Measurements from ENCODE around the gene FAM83E. TPM values are rescaled to one million over a fixed set of nuclear protein-coding genes. Genes with fewer than 3 reads are reported as not detected.
"Not testable (repeated sequence)": the region's sequence is repeated elsewhere in the genome, so short reads cannot be mapped to it uniquely, and the experiment has no call there.

FAM83E gene
- polyA plus RNA-seq, 3 donors: 0.49 to 0.99 (median 0.98) TPM

GRCh38 chr19:48587387-48587786, 27.5 kb downstream of the FAM83E start:
- no peak for DNase-seq (ENCODE audit: low read depth in 3 of 3, low spot score in 2 of 3)

- no peak for DNase-seq (ENCODE audit: low read depth in 3 of 3, low spot score in 2 of 3)
Measured at GRCh38 chr19:48582168-48582567, 32.7 kb downstream of the FAM83E start.

- DNase-seq (ENCODE audit: low read depth in 3 of 3, low spot score in 2 of 3): no peak
Measured at GRCh38 chr19:48578891-48579290, 36.0 kb downstream of the FAM83E start.

GRCh38 chr19:48577908-48578307, 37.0 kb downstream of the FAM83E start:
- DNase-seq (ENCODE audit: low read depth in 3 of 3, low spot score in 2 of 3): not testable (repeated sequence)

- no peak for DNase-seq (ENCODE audit: low read depth in 3 of 3, low spot score in 2 of 3)
Measured at GRCh38 chr19:48575931-48576622, 38.8 kb downstream of the FAM83E start.

GRCh38 chr19:48573163-48573505, 41.7 kb downstream of the FAM83E start:
- DNase-seq (ENCODE audit: low read depth in 3 of 3, low spot score in 2 of 3): no peak

- no peak for DNase-seq (ENCODE audit: low read depth in 3 of 3, low spot score in 2 of 3)
Measured at GRCh38 chr19:48571378-48572162, 43.3 kb downstream of the FAM83E start.

GRCh38 chr19:48569814-48570213, 45.1 kb downstream of the FAM83E start:
- no peak for DNase-seq (ENCODE audit: low read depth in 3 of 3, low spot score in 2 of 3)

GRCh38 chr19:48568345-48568886, 46.5 kb downstream of the FAM83E start:
- DNase-seq (ENCODE audit: low read depth in 3 of 3, low spot score in 2 of 3): no peak

- DNase-seq (ENCODE audit: low read depth in 3 of 3, low spot score in 2 of 3): no peak
Measured at GRCh38 chr19:48565090-48565489, 49.8 kb downstream of the FAM83E start.

Other genes with a start within 250 kb of the FAM83E start
- 100 to 1,000 TPM; 206 to 257 (median 218) TPM for gene KDELR1, start 223.5 kb downstream of the FAM83E start, polyA plus RNA-seq (ENCODE audit: insufficient read length in 3 of 3)
- under 1 TPM; 0.35 to 0.46 (median 0.38) TPM for gene GRIN2D, start 221.4 kb downstream of the FAM83E start, polyA plus RNA-seq (ENCODE audit: insufficient read length in 3 of 3)
- 10 to 100 TPM; 19.8 to 24.8 (median 24.0) TPM for gene GRWD1, start 169.1 kb downstream of the FAM83E start, polyA plus RNA-seq (ENCODE audit: insufficient read length in 3 of 3)
- under 1 TPM; 0.55 to 0.67 (median 0.61) TPM for gene KCNJ14, start 159.5 kb downstream of the FAM83E start, polyA plus RNA-seq (ENCODE audit: insufficient read length in 3 of 3)
- 10 to 100 TPM; 74.8 to 80.7 (median 80.1) TPM for gene CYTH2, start 145.7 kb downstream of the FAM83E start, polyA plus RNA-seq (ENCODE audit: insufficient read length in 3 of 3)
- 1 to 10 TPM; 1.2 to 2.3 (median 2.1) TPM for gene LMTK3, start 103.2 kb downstream of the FAM83E start, polyA plus RNA-seq (ENCODE audit: insufficient read length in 3 of 3)
- under 1 TPM; 0.23 to 0.29 (median 0.24) TPM for gene SULT2B1, start 62.9 kb downstream of the FAM83E start, polyA plus RNA-seq (ENCODE audit: insufficient read length in 3 of 3)
- gene SPACA4, start 8.3 kb downstream of the FAM83E start, polyA plus RNA-seq (ENCODE audit: insufficient read length in 3 of 3): not detected
- gene RPL18, start 4.1 kb upstream of the FAM83E start, polyA plus RNA-seq (ENCODE audit: insufficient read length in 3 of 3): 1,000 to 10,000 TPM; 1,053 to 1,199 (median 1,085) TPM
- 10 to 100 TPM; 15.9 to 24.6 (median 17.8) TPM for gene SPHK2, start 4.4 kb upstream of the FAM83E start, polyA plus RNA-seq (ENCODE audit: insufficient read length in 3 of 3)
- 10 to 100 TPM in 2 of 3 donors, 1 to 10 TPM in 1; 9.3 to 11.0 (median 10.5) TPM for gene DBP, start 22.3 kb upstream of the FAM83E start, polyA plus RNA-seq (ENCODE audit: insufficient read length in 3 of 3)
- 10 to 100 TPM; 21.9 to 23.6 (median 22.9) TPM for gene CA11, start 31.1 kb upstream of the FAM83E start, polyA plus RNA-seq (ENCODE audit: insufficient read length in 3 of 3)
- under 1 TPM; 0.47 to 0.96 (median 0.94) TPM for gene NTN5, start 57.9 kb upstream of the FAM83E start, polyA plus RNA-seq (ENCODE audit: insufficient read length in 3 of 3)
- gene FUT2, start 80.9 kb upstream of the FAM83E start, polyA plus RNA-seq (ENCODE audit: insufficient read length in 3 of 3): 1 to 10 TPM in 2 of 3 donors, under 1 TPM in 1; 0.96 to 2.6 (median 1.9) TPM
- gene MAMSTR, start 104.6 kb upstream of the FAM83E start, polyA plus RNA-seq (ENCODE audit: insufficient read length in 3 of 3): 1 to 10 TPM; 4.1 to 5.2 (median 4.5) TPM
- gene RASIP1, start 125.5 kb upstream of the FAM83E start, polyA plus RNA-seq (ENCODE audit: insufficient read length in 3 of 3): 10 to 100 TPM; 11.5 to 12.2 (median 11.8) TPM
- gene IZUMO1, start 131.8 kb upstream of the FAM83E start, polyA plus RNA-seq (ENCODE audit: insufficient read length in 3 of 3): under 1 TPM in 2 of 3 donors, not detected in 1; 0.18 to 0.40 TPM
- 1 to 10 TPM; 3.0 to 3.4 (median 3.0) TPM for gene FUT1, start 137.6 kb upstream of the FAM83E start, polyA plus RNA-seq (ENCODE audit: insufficient read length in 3 of 3)
- not detected for gene FGF21, start 140.4 kb upstream of the FAM83E start, polyA plus RNA-seq (ENCODE audit: insufficient read length in 3 of 3)
- gene BCAT2, start 196.0 kb upstream of the FAM83E start, polyA plus RNA-seq (ENCODE audit: insufficient read length in 3 of 3): 10 to 100 TPM; 28.5 to 34.9 (median 28.8) TPM
- gene HSD17B14, start 221.4 kb upstream of the FAM83E start, polyA plus RNA-seq (ENCODE audit: insufficient read length in 3 of 3): 10 to 100 TPM; 24.0 to 30.9 (median 27.9) TPM